Thoracic aorta (tissue), 2 donors: ENCODE results near the gene ZNF689. TPM values are rescaled to one million over a fixed set of nuclear protein-coding genes. Genes with fewer than 3 reads are reported as not detected.

Source experiments
- ATAC-seq: fragments of 150-250 bp; one replicate; pipeline ENCODE4 v1.8.0; 2017; ENCODE audit warnings: low read depth; ENCODE audit not compliant: insufficient number of reproducible peaks, low FRiP score
- DNase-seq: peaks from one replicate; pipeline ENCODE4 v3.0.0-alpha.2; 2020; ENCODE audit warnings: low spot score
- H3K27ac ChIP-seq, 2 donors: fragments of 200-600 bp; sonication (generic); 1 replicate in 1 of 2; 2 replicates in 1 of 2; pipeline ENCODE4 v1.5.1; 2016; ENCODE audit warnings: mild to moderate bottlenecking in 2 of 2, moderate library complexity in 2 of 2
- H3K27me3 ChIP-seq: fragments of 200-600 bp; sonication (generic); replicated peaks from 2 replicates; pipeline ENCODE4 v1.6.0; 2016; ENCODE audit warnings: mild to moderate bottlenecking; ENCODE audit not compliant: insufficient read depth
- H3K36me3 ChIP-seq: fragments of 200-600 bp; sonication (generic); one replicate; pipeline ENCODE4 v1.5.1; 2016
- H3K4me1 ChIP-seq, 2 donors: fragments of 200-600 bp; sonication (generic); 1 replicate in 1 of 2; 2 replicates in 1 of 2; pipeline versions ENCODE4 v1.5.1 to v1.6.0; 2016; ENCODE audit warnings: low read depth in 2 of 2, mild to moderate bottlenecking in 1 of 2; ENCODE audit not compliant: control insufficient read depth in 1 of 2
- H3K4me3 ChIP-seq: fragments of 200-600 bp; sonication (generic); 2 replicates; pipeline ENCODE4 v1.5.1; 2016; ENCODE audit warnings: mild to moderate bottlenecking
- H3K9me3 ChIP-seq: fragments of 200-600 bp; sonication (generic); 2 replicates; pipeline ENCODE4 v1.5.1; 2016
- CTCF ChIP-seq: fragments of 200-600 bp; sonication (generic); IDR thresholded peaks from one replicate; pipeline ENCODE4 v1.5.1; 2019; ENCODE audit warnings: antibody characterized with exemption
- total RNA-seq, 2 donors: library from RNA; depleted of rRNA; stranded (reverse); fragments of >200 nt; gene quantifications; one replicate each; pipeline versions ENCODE4 v1.1.0 to v1.2.3, GENCODE V29; 2016

Gene ZNF689
- total RNA-seq, 2 donors from 2014 or later, result 7.4 to 17.0 TPM

- H3K4me3 ChIP-seq, result no peak overlapping the region
- H3K4me1 ChIP-seq, result peaks cover 5 to 17% of the 10 kb centered on the region in 2 donors
- H3K27ac ChIP-seq, result no peak overlapping the region
- H3K36me3 ChIP-seq, result peaks cover 22% of the 10 kb centered on the region
- DNase-seq (no peak), ATAC-seq (no peak)
- no peak for TF ChIP-seq CTCF
- no peaks in the 10 kb centered on the region for H3K9me3 ChIP-seq
- H3K27me3 ChIP-seq, result no peaks in the 10 kb centered on the region
Measured at GRCh38 chr16:30553393-30553899, 56.7 kb downstream of the ZNF689 start.

DNA sequence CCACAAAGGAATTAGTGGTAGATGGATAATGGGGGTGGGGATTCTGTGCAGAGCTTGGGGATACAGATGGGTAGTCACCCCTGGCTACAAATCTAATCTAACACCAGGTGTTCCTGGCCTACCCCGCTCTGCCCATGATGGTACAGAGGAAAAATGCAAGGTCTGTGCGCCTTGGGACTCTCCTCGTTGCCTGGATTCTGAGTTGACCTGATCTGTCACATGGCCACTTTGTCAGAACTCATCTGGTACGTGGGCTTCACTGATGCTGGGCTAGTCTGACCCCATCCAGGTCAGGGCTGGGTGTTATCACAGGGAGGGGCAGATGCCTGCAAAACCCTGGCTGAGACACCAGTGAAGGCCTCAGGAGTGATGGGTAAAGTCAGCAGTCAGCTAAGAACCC is 57.2 kb downstream of the ZNF689 start:
- no peak for ATAC-seq
- no peaks in the 10 kb centered on the region for H3K27me3 ChIP-seq
- DNase-seq, result no peak
- H3K4me1 ChIP-seq, result peaks cover 5 to 17% of the 10 kb centered on the region in 2 donors
- no peak for TF ChIP-seq CTCF
- H3K27ac ChIP-seq, result no peak overlapping the region
- H3K36me3 ChIP-seq, result peaks cover 22% of the 10 kb centered on the region
- H3K9me3 ChIP-seq, result no peaks in the 10 kb centered on the region
- no peak overlapping the region for H3K4me3 ChIP-seq

Other genes starting within 250 kb of the ZNF689 start
- 10 to 100 TPM; 34.5 TPM for gene TBC1D10B, start 239.9 kb downstream of the ZNF689 start, total RNA-seq
- under 1 TPM in 1 of 2 donors, not detected in 1; 0.81 TPM for gene MYL11, start 235.6 kb downstream of the ZNF689 start, total RNA-seq
- gene SEPTIN1, start 227.8 kb downstream of the ZNF689 start, total RNA-seq, result 1 to 10 TPM; 3.0 to 4.2 TPM
- 10 to 100 TPM; 10.9 to 11.1 TPM for gene ZNF48, start 215.0 kb downstream of the ZNF689 start, total RNA-seq
- gene ZNF771, start 202.8 kb downstream of the ZNF689 start, total RNA-seq, result 10 to 100 TPM; 21.8 to 25.7 TPM
- 10 to 100 TPM; 16.7 to 24.0 TPM for gene DCTPP1, start 180.4 kb downstream of the ZNF689 start, total RNA-seq
- 10 to 100 TPM; 18.1 to 30.3 TPM for gene SEPHS2, start 164.5 kb downstream of the ZNF689 start, total RNA-seq
- gene ITGAL, start 137.6 kb downstream of the ZNF689 start, total RNA-seq, result 1 to 10 TPM; 3.2 to 5.4 TPM
- 10 to 100 TPM; 25.0 to 36.3 TPM for gene ZNF768, start 83.8 kb downstream of the ZNF689 start, total RNA-seq
- gene ZNF747, start 75.5 kb downstream of the ZNF689 start, total RNA-seq, result 10 to 100 TPM; 16.8 to 18.3 TPM
- gene ZNF764, start 52.0 kb downstream of the ZNF689 start, total RNA-seq, result 1 to 10 TPM; 8.5 to 9.6 TPM
- 10 to 100 TPM in 1 of 2 donors, 1 to 10 TPM in 1; 9.2 to 24.2 TPM for gene ZNF688, start 38.7 kb downstream of the ZNF689 start, total RNA-seq
- gene ZNF785, start 24.7 kb downstream of the ZNF689 start, total RNA-seq, result 10 to 100 TPM; 10.9 to 15.6 TPM
- 10 to 100 TPM; 46.1 to 57.0 TPM for gene PRR14, start 40.6 kb upstream of the ZNF689 start, total RNA-seq
- gene FBRS, start 48.0 kb upstream of the ZNF689 start, total RNA-seq, result 100 to 1,000 TPM in 1 of 2 donors, 10 to 100 TPM in 1; 39.3 to 160 TPM
- gene SRCAP, start 88.8 kb upstream of the ZNF689 start, total RNA-seq, result 10 to 100 TPM; 39.9 to 86.1 TPM
- gene PHKG2, start 138.0 kb upstream of the ZNF689 start, total RNA-seq, result 10 to 100 TPM; 25.6 to 26.4 TPM
- 1 to 10 TPM in 1 of 2 donors, under 1 TPM in 1; 0.27 to 1.2 TPM for gene CFAP119, start 151.7 kb upstream of the ZNF689 start, total RNA-seq
- 100 to 1,000 TPM; 109 to 112 TPM for gene RNF40, start 151.9 kb upstream of the ZNF689 start, total RNA-seq
- 10 to 100 TPM; 10.7 to 18.8 TPM for gene ZNF629, start 176.8 kb upstream of the ZNF689 start, total RNA-seq